ENCODE data around the gene KCNA2.

The KCNA2 gene

DNA sequence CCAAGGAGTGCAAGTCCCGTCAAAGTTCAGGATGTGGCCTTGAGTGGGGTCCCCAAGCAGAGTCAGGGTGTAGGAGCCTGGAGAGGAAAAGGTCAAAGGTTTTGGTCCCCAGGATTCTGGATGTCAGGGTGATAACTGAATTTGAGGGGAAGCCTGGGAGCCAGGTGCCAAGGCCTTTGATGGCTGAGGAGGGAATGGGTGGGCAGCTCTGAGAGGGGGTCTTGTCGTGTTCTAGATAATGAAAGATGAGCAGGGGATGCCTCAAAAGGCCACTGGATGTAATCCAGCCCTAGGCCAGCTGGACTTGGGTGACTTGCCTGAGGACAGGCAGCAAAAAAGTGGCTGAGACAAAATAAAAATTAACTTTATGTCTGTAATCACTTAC is 27.5 kb upstream of the KCNA2 start:
- TF ChIP-seq, protein P1, sequence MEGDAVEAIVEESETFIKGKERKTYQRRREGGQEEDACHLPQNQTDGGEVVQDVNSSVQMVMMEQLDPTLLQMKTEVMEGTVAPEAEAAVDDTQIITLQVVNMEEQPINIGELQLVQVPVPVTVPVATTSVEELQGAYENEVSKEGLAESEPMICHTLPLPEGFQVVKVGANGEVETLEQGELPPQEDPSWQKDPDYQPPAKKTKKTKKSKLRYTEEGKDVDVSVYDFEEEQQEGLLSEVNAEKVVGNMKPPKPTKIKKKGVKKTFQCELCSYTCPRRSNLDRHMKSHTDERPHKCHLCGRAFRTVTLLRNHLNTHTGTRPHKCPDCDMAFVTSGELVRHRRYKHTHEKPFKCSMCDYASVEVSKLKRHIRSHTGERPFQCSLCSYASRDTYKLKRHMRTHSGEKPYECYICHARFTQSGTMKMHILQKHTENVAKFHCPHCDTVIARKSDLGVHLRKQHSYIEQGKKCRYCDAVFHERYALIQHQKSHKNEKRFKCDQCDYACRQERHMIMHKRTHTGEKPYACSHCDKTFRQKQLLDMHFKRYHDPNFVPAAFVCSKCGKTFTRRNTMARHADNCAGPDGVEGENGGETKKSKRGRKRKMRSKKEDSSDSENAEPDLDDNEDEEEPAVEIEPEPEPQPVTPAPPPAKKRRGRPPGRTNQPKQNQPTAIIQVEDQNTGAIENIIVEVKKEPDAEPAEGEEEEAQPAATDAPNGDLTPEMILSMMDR (IDR thresholded peaks at IDR 0.05): no peak
- H3K36me3 ChIP-seq: no peaks in the 10 kb centered on the region
- no peak overlapping the region for H3K27ac ChIP-seq
- no peaks in the 10 kb centered on the region for H3K4me1 ChIP-seq (ENCODE audit: control insufficient read depth in 1 of 2, insufficient read depth in 1 of 2, low read depth in 1 of 2, low read length in 1 of 2)
- peaks cover 4% of the 10 kb centered on the region for H3K27me3 ChIP-seq
- no peak overlapping the region for H3K4me3 ChIP-seq (ENCODE audit: low read depth in 1 of 2, low read length in 1 of 2)
- no peaks in the 10 kb centered on the region for H3K9me3 ChIP-seq

DNA sequence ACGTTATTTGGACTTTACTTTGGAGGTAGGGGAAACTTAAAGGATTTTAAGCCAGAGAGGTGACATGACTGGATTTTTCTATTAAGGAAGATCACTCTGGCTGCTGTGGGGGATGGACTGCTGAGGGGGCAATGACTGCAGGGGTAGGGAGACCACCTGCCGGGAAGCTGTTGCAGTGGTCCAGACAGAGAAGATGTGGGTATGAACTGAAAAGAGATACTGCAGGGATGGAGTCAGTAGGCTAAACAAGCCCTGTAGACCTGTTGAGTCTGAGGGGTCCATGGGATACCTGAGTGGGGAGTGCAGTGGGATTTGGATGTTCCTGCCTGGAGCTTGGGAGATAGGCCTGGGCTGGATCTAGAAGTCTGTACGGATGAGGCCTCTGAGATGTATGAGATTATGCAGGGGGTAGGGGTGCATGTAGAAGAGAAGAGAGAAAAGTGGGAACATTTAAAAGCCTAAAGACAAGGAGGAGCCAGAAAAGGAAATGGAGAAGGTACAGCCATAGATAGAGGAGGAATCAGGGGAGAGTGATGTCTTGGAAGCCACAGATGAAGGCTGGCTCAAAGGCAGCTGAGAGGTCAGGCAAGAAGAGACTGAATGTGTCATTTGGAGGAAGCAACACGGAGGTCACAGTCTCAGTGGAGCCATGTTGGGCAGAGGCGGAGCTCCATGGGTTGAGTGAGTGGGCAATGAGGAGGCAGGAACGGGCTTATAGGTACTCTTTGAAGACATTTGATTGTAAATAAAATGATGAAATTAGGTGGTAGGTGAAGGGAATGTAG is 25.9 kb upstream of the KCNA2 start:
- Histone ChIP-seq H3K4me3 (ENCODE audit: low read depth in 1 of 2, low read length in 1 of 2) (no peak overlapping the region), H3K27ac (no peak overlapping the region), H3K4me1 (ENCODE audit: control insufficient read depth in 1 of 2, insufficient read depth in 1 of 2, low read depth in 1 of 2, low read length in 1 of 2) (peaks cover 0 to 13% of the 10 kb centered on the region in 2 experiments), H3K9me3 (no peaks in the 10 kb centered on the region), H3K27me3 (peaks cover 4% of the 10 kb centered on the region), H3K36me3 (no peaks in the 10 kb centered on the region)
- TF ChIP-seq, protein P1 (IDR thresholded peaks at IDR 0.05): no peak

DNA sequence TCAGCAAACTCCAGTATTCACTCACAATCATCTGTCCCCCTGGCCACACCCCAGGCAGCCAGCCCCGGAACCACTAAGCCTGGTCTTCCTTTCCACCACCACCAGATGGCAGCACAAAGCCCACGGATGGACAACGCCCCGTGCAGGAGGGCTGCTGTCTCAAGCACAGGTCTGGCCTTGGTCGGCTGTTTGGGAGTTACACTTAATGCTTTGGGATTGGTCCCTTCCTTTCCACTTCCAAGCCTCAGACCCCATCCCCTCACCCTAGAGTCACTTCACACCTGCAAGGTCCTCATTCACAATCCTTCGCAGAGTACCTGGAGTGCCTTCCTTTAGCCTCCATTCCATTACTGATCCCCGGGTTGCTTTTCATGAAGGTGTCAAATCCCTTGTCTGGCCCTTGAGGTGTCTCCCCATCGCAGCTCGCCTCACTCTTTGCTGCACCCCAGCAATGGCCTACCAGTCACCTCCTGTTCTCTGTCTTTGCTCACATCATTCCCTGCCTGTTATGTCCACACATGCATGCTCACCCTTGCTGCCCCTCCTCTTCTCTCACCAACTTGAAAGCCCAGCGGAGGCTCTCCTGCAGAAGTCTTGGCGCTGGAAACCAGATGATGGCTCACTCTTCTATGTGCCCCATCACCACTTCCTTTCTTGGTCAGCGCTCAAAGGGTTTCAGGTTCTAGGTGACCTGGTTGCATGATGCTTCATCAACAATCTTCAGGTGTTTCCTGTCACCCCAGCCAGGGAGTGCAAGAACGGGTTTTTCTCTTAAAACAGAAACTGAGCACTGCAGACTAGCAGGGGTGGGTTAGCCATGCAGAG is 24.9 kb upstream of the KCNA2 start:
- Histone ChIP-seq H3K36me3 (no peaks in the 10 kb centered on the region), H3K9me3 (no peaks in the 10 kb centered on the region), H3K4me3 (ENCODE audit: low read depth in 1 of 2, low read length in 1 of 2) (no peak overlapping the region), H3K4me1 (ENCODE audit: control insufficient read depth in 1 of 2, insufficient read depth in 1 of 2, low read depth in 1 of 2, low read length in 1 of 2) (peaks cover 0 to 13% of the 10 kb centered on the region in 2 experiments), H3K27ac (no peak overlapping the region), H3K27me3 (peaks cover 4% of the 10 kb centered on the region)
- TF ChIP-seq, protein P1 (IDR thresholded peaks at IDR 0.05): peak; percentile 59

DNA sequence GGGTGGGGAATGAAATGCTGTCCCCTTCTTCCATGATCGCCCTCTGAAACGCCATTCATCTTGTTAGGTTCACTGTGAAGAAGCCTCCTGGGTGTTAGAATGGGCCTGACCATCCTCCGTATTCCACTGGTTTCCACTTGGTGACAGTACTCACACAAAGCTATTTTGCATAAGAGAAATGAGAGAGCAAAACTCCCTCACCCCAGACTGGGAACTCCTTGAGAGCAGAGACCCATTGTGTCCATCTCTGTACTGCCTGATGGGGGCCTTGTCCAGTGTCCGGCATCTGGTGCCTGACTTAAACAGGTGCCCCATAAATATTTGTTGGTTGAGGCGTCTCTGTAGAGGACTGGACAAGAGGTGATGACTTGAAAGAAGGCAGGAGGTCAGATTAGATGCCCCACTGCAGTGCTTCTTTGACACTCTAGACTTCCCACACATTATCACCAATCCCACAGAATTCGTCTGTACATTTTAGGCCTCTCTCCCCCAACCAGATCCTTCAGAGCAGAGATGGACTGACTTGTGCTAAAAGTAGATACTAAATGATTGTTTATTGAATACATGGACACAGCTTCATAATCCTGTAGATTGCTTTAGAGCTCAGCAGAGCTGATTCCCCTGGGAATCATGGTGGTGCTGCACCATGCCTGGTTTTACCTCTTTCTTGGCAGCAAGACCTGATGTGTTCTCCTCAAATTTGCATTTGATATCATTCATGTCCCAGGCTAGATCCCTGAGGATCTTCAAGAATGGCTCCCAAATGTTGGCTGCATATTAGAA is 22.4 kb upstream of the KCNA2 start:
- Histone ChIP-seq H3K4me1 (ENCODE audit: control insufficient read depth in 1 of 2, insufficient read depth in 1 of 2, low read depth in 1 of 2, low read length in 1 of 2) (peaks cover 0 to 13% of the 10 kb centered on the region in 2 experiments), H3K4me3 (ENCODE audit: low read depth in 1 of 2, low read length in 1 of 2) (no peak overlapping the region), H3K36me3 (no peaks in the 10 kb centered on the region), H3K27ac (peak overlapping the region; percentile 26), H3K27me3 (peaks cover 4% of the 10 kb centered on the region), H3K9me3 (no peaks in the 10 kb centered on the region)
- TF ChIP-seq, protein P1 (IDR thresholded peaks at IDR 0.05): no peak

DNA sequence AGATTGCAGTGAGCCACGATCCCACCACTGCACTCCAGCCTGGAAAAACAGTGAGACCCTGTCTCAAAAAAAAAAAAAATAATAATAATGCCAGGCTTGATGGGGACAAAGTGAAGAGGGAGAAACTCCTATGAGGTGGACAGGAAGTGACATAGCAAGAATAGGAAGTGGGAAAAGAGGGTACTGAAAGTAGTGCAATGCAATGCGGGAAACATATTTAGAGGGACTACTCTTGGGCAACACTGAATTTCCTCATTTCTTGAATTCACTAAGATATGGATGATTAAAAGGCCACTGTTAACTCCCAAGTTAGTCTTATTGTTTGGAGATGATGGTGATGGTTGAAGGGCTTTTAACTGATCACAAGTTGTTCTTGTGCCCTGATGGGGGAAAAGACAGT is 21.6 kb upstream of the KCNA2 start:
- TF ChIP-seq, protein P1 (IDR thresholded peaks at IDR 0.05): no peak
- Histone ChIP-seq H3K27ac (peak overlapping the region; percentile 26), H3K9me3 (no peaks in the 10 kb centered on the region), H3K36me3 (no peaks in the 10 kb centered on the region), H3K4me1 (ENCODE audit: control insufficient read depth in 1 of 2, insufficient read depth in 1 of 2, low read depth in 1 of 2, low read length in 1 of 2) (peaks cover 0 to 13% of the 10 kb centered on the region in 2 experiments), H3K27me3 (peaks cover 8% of the 10 kb centered on the region), H3K4me3 (ENCODE audit: low read depth in 1 of 2, low read length in 1 of 2) (no peak overlapping the region)
